Measurements from ENCODE around the gene MKLN1. TPM values are rescaled to one million over a fixed set of nuclear protein-coding genes. Genes with fewer than 3 reads are reported as not detected.

MKLN1 gene
- total RNA-seq, 1 experiment from 2014 or later, result 25.1 TPM

- DNase-seq (ENCODE audit: low spot score), result peak; percentile 47
Observed at GRCh38 chr7:131521651-131522163, 194.0 kb downstream of the MKLN1 start.

- peak; percentile 44 for DNase-seq (ENCODE audit: low spot score)
Observed at GRCh38 chr7:131522325-131522930, 194.8 kb downstream of the MKLN1 start.

- DNase-seq (ENCODE audit: low spot score), result no peak
Observed at GRCh38 chr7:131524115-131524514, 196.4 kb downstream of the MKLN1 start.

- DNase-seq (ENCODE audit: low spot score), result no peak
Observed at GRCh38 chr7:131524703-131525102, 197.0 kb downstream of the MKLN1 start.

- no peak for DNase-seq (ENCODE audit: low spot score)
Observed at GRCh38 chr7:131525820-131526219, 198.1 kb downstream of the MKLN1 start.

- no peak for DNase-seq (ENCODE audit: low spot score)
Observed at GRCh38 chr7:131527456-131527855, 199.8 kb downstream of the MKLN1 start.

GRCh38 chr7:131529179-131529578 lies 201.5 kb downstream of the MKLN1 start:
- no peak for DNase-seq (ENCODE audit: low spot score)

GRCh38 chr7:131529617-131530016 lies 201.9 kb downstream of the MKLN1 start:
- DNase-seq (ENCODE audit: low spot score), result no peak

GRCh38 chr7:131530137-131530536 lies 202.5 kb downstream of the MKLN1 start:
- DNase-seq (ENCODE audit: low spot score), result no peak

- no peak for DNase-seq (ENCODE audit: low spot score)
Observed at GRCh38 chr7:131532570-131533091, 205.0 kb downstream of the MKLN1 start.

- DNase-seq (ENCODE audit: low spot score), result no peak
Observed at GRCh38 chr7:131533151-131533559, 205.5 kb downstream of the MKLN1 start.

- no peak for DNase-seq (ENCODE audit: low spot score)
Observed at GRCh38 chr7:131533566-131534561, 206.2 kb downstream of the MKLN1 start.

GRCh38 chr7:131536361-131536849 lies 208.7 kb downstream of the MKLN1 start:
- DNase-seq (ENCODE audit: low spot score), result no peak

- DNase-seq (ENCODE audit: low spot score), result no peak
Observed at GRCh38 chr7:131537571-131537978, 209.9 kb downstream of the MKLN1 start.

GRCh38 chr7:131538071-131538812 lies 210.6 kb downstream of the MKLN1 start:
- peak; percentile 78 for DNase-seq (ENCODE audit: low spot score)

- peak; percentile 32 for DNase-seq (ENCODE audit: low spot score)
Observed at GRCh38 chr7:131538813-131539179, 211.1 kb downstream of the MKLN1 start.

- DNase-seq (ENCODE audit: low spot score), result no peak
Observed at GRCh38 chr7:131540491-131541162, 213.0 kb downstream of the MKLN1 start.

- DNase-seq (ENCODE audit: low spot score), result no peak
Observed at GRCh38 chr7:131543298-131543697, 215.6 kb downstream of the MKLN1 start.

GRCh38 chr7:131544021-131544420 lies 216.3 kb downstream of the MKLN1 start:
- no peak for DNase-seq (ENCODE audit: low spot score)

GRCh38 chr7:131544449-131545301 lies 217.0 kb downstream of the MKLN1 start:
- DNase-seq (ENCODE audit: low spot score), result peak; percentile 57
